ENCODE data around the gene TKT. TPM values are rescaled to one million over a fixed set of nuclear protein-coding genes. Genes with fewer than 3 reads are reported as not detected.

TKT gene
- total and polyA plus RNA-seq, 2 of the 4 experiments (the other 2 are of a cell fraction), result 280 to 349 TPM

- dilution Hi-C loops (cut with HindIII; ENCODE audit: low sequenced_read_pairs, unreplicated experiment), result no loop called here
Observed at GRCh38 chr3:53282581-53282980, 26.8 kb upstream of the TKT start.

More at GRCh38 chr3:53282581-53282980, 26.8 kb upstream of the TKT start:
- no TSS peak for BruUV-seq (replicated peaks)
- Histone ChIP-seq H3K9ac (ENCODE audit: low read depth, low read length) (no peak overlapping the region), H4K20me1 (ENCODE audit: insufficient read depth, low read length) (no peaks in the 10 kb centered on the region), H3K56ac (ENCODE audit: extremely low read depth, insufficient read depth, low read length) (no peak overlapping the region), H3K23ac (ENCODE audit: low read depth, low read length) (no peak overlapping the region), H3K4ac (ENCODE audit: low read depth, low read length) (no peak overlapping the region), H2AK5ac (ENCODE audit: low read depth, low read length) (no peak overlapping the region), H2AFZ (replicated peaks; ENCODE audit: low read length, poor library complexity) (no peak overlapping the region), H3K79me1 (ENCODE audit: low read depth in 1 of 2, low read length in 2 of 2) (peaks cover 0 to 3% of the 10 kb centered on the region in 2 experiments; a peak in 1 of 4 replicates), H2AK9ac (replicated peaks; ENCODE audit: low read depth, low read length, poor library complexity) (no peak overlapping the region), H3K14ac (replicated peaks; ENCODE audit: low read depth, low read length) (no peak overlapping the region), H3K36me3 (ENCODE audit: control insufficient read depth, insufficient read depth, low read length) (peaks cover 16% of the 10 kb centered on the region), H3K9me3 (ENCODE audit: control insufficient read depth, insufficient read depth, low read length) (no peaks in the 10 kb centered on the region), H3K18ac (ENCODE audit: low read depth, low read length) (no peak overlapping the region), H4K91ac (ENCODE audit: insufficient read depth, low read depth, low read length) (no peak overlapping the region), H2BK20ac (ENCODE audit: low read depth, low read length) (no peak overlapping the region), H3K4me3 (ENCODE audit: insufficient read depth, low read depth, low read length) (no peak overlapping the region), H3K9me1 (ENCODE audit: insufficient read depth, low read length) (peaks cover 6% of the 10 kb centered on the region; the same call in 1 of the 2 replicates), H2BK5ac (ENCODE audit: low read depth, low read length, poor library complexity, severe bottlenecking) (no peak overlapping the region), H4K8ac (ENCODE audit: low read depth in 2 of 2, low read length in 2 of 2) (no peak overlapping the region), H3K4me1 (ENCODE audit: control insufficient read depth, insufficient read depth, low read length) (peaks cover 4% of the 10 kb centered on the region), H3K27ac (ENCODE audit: insufficient read depth, low read length) (no peak overlapping the region), H3K4me2 (ENCODE audit: low read depth, low read length) (no peak overlapping the region), H2BK15ac (ENCODE audit: low read depth, low read length) (no peak overlapping the region), H2BK120ac (ENCODE audit: low read depth, low read length) (no peak overlapping the region), H3K27me3 (ENCODE audit: control insufficient read depth, insufficient read depth, low read length) (no peaks in the 10 kb centered on the region), H4K5ac (ENCODE audit: low read depth, low read length) (no peak overlapping the region)
- in situ Hi-C loops (cut with MboI; ENCODE audit: low sequenced_read_pairs) (loop anchor here (25.0 kb wide), 1 partner anchor 605 kb away; the partner anchor contains the start of genes ACTR8 and SELENOK), intact Hi-C loops (cut with micrococcal nuclease) (no loop called here)
- POLR2A ChIA-PET (ENCODE audit: unreplicated experiment), result no interaction called here
- CTCF ChIA-PET, result no interaction called here
- TF ChIP-seq CTCF (conservative IDR thresholded peaks at IDR 0.05; ENCODE audit: low read depth, low read length), result no peak
- no peak for TF ChIP-seq SMC3 (IDR thresholded peaks at IDR 0.05; ENCODE audit: low read depth, low read length)
- no peak for TF ChIP-seq RAD21 (IDR thresholded peaks at IDR 0.05; ENCODE audit: low read length)
- no peak for TF ChIP-seq MAZ (IDR thresholded peaks at IDR 0.05; ENCODE audit: borderline replicate concordance, low read depth, low read length)
- no peak for TF ChIP-seq MAFK (IDR thresholded peaks at IDR 0.05; ENCODE audit: low read depth, low read length)
- TF ChIP-seq RCOR1 (IDR thresholded peaks at IDR 0.05; ENCODE audit: insufficient replicate concordance, low read length), result no peak
- no peak for TF ChIP-seq BHLHE40 (IDR thresholded peaks at IDR 0.05; ENCODE audit: low read depth, low read length)
- TF ChIP-seq NFE2L2 (IDR thresholded peaks at IDR 0.05; ENCODE audit: low read depth, low read length), result no peak
- TF ChIP-seq ELK1 (IDR thresholded peaks at IDR 0.05; ENCODE audit: borderline replicate concordance, low read depth, low read length), result no peak
- TF ChIP-seq CEBPB (IDR thresholded peaks at IDR 0.05; ENCODE audit: low read depth, low read length), result no peak
- DNase-seq, result no peak
- ATAC-seq (ENCODE audit: low read depth), result no peak
- WGBS, 2 experiments (ENCODE audit: extremely low coverage in 2 of 2, insufficient read length in 1 of 2), result no CpG with 5 or more reads among the region's 8 CpGs

All from IMR-90 (cell line).